ENCODE results near the gene LIMA1.

LIMA1 gene

GRCh38 chr12:50257236-50258166 is 25.8 kb downstream of the LIMA1 start:
- DNase-seq (ENCODE audit: insufficient read length, low spot score) (no peak), FAIRE-seq (no peak)
- TF ChIP-seq CTCF (IDR thresholded peaks at IDR 0.05; ENCODE audit: insufficient read depth, missing control alignments), result no peak

DNA sequence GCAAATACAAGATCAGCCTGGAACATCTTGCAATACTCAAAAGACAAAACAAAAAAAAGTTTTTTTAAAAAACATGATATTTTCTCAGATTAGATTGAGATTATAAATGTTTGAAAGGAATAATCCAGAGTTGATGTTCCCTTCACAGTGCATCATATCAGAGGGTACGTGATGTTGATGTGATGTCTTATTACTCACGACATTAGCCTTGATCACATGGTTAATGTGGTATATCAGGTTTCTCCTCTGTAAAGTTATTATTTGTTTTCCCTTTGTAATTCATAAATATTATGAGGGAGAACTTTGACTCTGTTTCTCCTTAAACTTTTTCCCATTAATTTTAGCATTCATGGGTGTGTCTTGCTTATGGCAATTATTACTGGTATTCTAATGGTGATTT is 26.6 kb downstream of the LIMA1 start:
- DNase-seq (ENCODE audit: insufficient read length, low spot score), result no peak
- FAIRE-seq, result no peak
- no peak for TF ChIP-seq CTCF (IDR thresholded peaks at IDR 0.05; ENCODE audit: insufficient read depth, missing control alignments)

GRCh38 chr12:50252977-50253602 is 30.2 kb downstream of the LIMA1 start:
- no peak for TF ChIP-seq CTCF (IDR thresholded peaks at IDR 0.05; ENCODE audit: insufficient read depth, missing control alignments)
- no peak for DNase-seq (ENCODE audit: insufficient read length, low spot score)
- FAIRE-seq, result no peak

- DNase-seq (ENCODE audit: insufficient read length, low spot score) (no peak), FAIRE-seq (no peak)
- TF ChIP-seq CTCF (IDR thresholded peaks at IDR 0.05; ENCODE audit: insufficient read depth, missing control alignments), result no peak
These were observed 31.6 kb downstream of the LIMA1 start for GRCh38 chr12:50251619-50252252.

DNA sequence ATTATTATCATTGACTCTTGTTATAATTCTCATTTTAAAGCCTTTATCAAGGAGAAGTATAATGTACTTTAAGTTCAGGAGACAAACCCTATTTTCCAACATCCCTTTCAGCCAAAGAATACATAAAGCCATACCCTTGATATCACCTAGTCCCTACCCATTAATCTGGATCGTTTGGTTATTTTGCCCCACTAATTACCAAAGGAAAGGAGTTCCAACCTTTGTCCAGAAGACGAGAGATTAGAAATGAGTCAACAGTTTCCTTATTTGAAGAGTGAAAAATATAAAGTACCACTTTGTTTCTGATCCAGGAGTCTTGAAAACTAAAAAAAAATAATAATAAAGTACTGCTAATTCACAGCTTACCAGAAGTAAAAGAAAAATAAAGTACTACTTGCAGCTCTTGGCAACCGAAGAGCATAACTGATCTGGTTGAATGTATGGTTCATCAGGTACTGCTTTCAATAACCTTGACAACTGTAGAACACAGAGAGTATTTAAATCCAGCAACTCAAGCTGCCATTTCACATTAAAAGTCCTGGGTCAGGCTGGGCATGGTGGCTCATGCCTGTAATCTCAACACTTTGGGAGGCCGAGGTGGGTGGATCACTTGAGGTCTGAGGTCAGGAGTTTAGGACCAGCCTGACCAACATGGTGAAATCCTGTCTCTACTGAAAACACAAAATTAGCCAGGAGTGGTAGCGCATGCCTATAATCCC is 33.7 kb downstream of the LIMA1 start:
- no peak for TF ChIP-seq CTCF (IDR thresholded peaks at IDR 0.05; ENCODE audit: insufficient read depth, missing control alignments)
- no peak for DNase-seq (ENCODE audit: insufficient read length, low spot score)
- no peak for FAIRE-seq

GRCh38 chr12:50248883-50249282 is 34.4 kb downstream of the LIMA1 start:
- FAIRE-seq, result no peak
- no peak for TF ChIP-seq CTCF (IDR thresholded peaks at IDR 0.05; ENCODE audit: insufficient read depth, missing control alignments)
- no peak for DNase-seq (ENCODE audit: insufficient read length, low spot score)
